Ishikawa (cell line): ENCODE measurements around the gene GSTA1.

Experiments
- CEBPB ChIP-seq: IDR thresholded peaks from 2 replicates; pipeline ENCODE4 v1.6.1; 2012
- EP300 ChIP-seq: IDR thresholded peaks from 2 replicates; pipeline ENCODE4 v1.6.1; 2012; ENCODE audit warnings: borderline replicate concordance
- MAX ChIP-seq: IDR thresholded peaks from 2 replicates; pipeline ENCODE4 v1.6.1; 2012
- REST ChIP-seq: IDR thresholded peaks from 2 replicates; pipeline ENCODE4 v1.6.1; 2012; ENCODE audit warnings: low read depth, mild to moderate bottlenecking
- TCF12 ChIP-seq: IDR thresholded peaks from 2 replicates; pipeline ENCODE4 v1.6.1; 2012; ENCODE audit warnings: low read depth

- TF ChIP-seq REST (no peak), EP300 (no peak), MAX (peak; percentile 75), CEBPB (no peak), TCF12 (no peak)
Observed at GRCh38 chr6:52839124-52840055, 35.8 kb upstream of the GSTA1 start.
